Loucy (cell line): ENCODE measurements around the gene SOCS6.
"Not testable (repeated sequence)": the region's sequence is repeated elsewhere in the genome, so short reads cannot be mapped to it uniquely, and the experiment has no call there.

Source experiments
- H2AFZ ChIP-seq: fragments of 200-600 bp; sonication (generic); 2 replicates; pipeline ENCODE4 v1.6.0; 2016; ENCODE audit warnings: antibody characterized with exemption, mild to moderate bottlenecking, low read length, moderate library complexity
- H3F3A ChIP-seq: fragments of 200-600 bp; 2 replicates; pipeline ENCODE4 v1.6.0; 2016; ENCODE audit warnings: antibody characterized with exemption, low read depth, mild to moderate bottlenecking
- H3K27me3 ChIP-seq: fragments of 200-600 bp; sonication (generic); 2 replicates; pipeline ENCODE4 v1.6.1; 2014; ENCODE audit warnings: low read length, mild to moderate bottlenecking; ENCODE audit not compliant: insufficient read depth, poor library complexity, severe bottlenecking
- H3K36me3 ChIP-seq: fragments of 200-600 bp; sonication (generic); 2 replicates; pipeline ENCODE4 v1.6.1; 2016; ENCODE audit warnings: low read length; ENCODE audit not compliant: insufficient read depth
- H3K4me1 ChIP-seq: fragments of 200-600 bp; sonication (generic); 2 replicates; pipeline ENCODE4 v1.5.1; 2014; ENCODE audit warnings: low read length, mild to moderate bottlenecking; ENCODE audit not compliant: insufficient read depth, poor library complexity, severe bottlenecking
- H3K4me2 ChIP-seq: fragments of 200-600 bp; sonication (generic); 2 replicates; pipeline ENCODE4 v1.6.0; 2014; ENCODE audit warnings: antibody characterized with exemption, low read length, low read depth, mild to moderate bottlenecking; ENCODE audit not compliant: poor library complexity, severe bottlenecking
- H3K4me3 ChIP-seq: fragments of 200-600 bp; sonication (generic); 2 replicates; pipeline ENCODE4 v1.5.1; 2014; ENCODE audit warnings: low read length, mild to moderate bottlenecking, mixed read lengths; ENCODE audit not compliant: poor library complexity, severe bottlenecking
- H3K79me2 ChIP-seq: fragments of 200-600 bp; sonication (generic); 2 replicates; pipeline ENCODE4 v1.6.1; 2014; ENCODE audit warnings: low read length; ENCODE audit not compliant: insufficient read depth
- H3K9ac ChIP-seq: fragments of 200-600 bp; sonication (generic); 2 replicates; pipeline ENCODE4 v1.6.0; 2014; ENCODE audit warnings: mild to moderate bottlenecking, low read depth, low read length, moderate library complexity; ENCODE audit not compliant: poor library complexity, severe bottlenecking
- H3K9me2 ChIP-seq: fragments of 200-600 bp; sonication (generic); replicated peaks from 2 replicates; pipeline ENCODE4 v1.6.1; 2016; ENCODE audit warnings: low read depth, low read length, mixed read lengths
- H3K9me3 ChIP-seq: fragments of 200-600 bp; sonication (generic); 2 replicates; pipeline ENCODE4 v1.6.1; 2014; ENCODE audit warnings: mild to moderate bottlenecking, antibody characterized with exemption, low read length, low read depth; ENCODE audit not compliant: insufficient read depth
- H4K20me1 ChIP-seq: fragments of 200-600 bp; sonication (generic); 2 replicates; pipeline ENCODE4 v1.6.0; 2014; ENCODE audit warnings: antibody characterized with exemption, low read length, mild to moderate bottlenecking; ENCODE audit not compliant: insufficient read depth, poor library complexity, severe bottlenecking
- CTCF ChIP-seq: fragments of 200-600 bp; sonication (generic); conservative IDR thresholded peaks from 2 replicates; pipeline ENCODE4 v1.5.1; 2014; ENCODE audit warnings: mild to moderate bottlenecking, antibody characterized with exemption, low read length
- EZH2phosphoT487 ChIP-seq: fragments of 200-600 bp; IDR thresholded peaks from 2 replicates; pipeline ENCODE4 v1.6.1; 2018; ENCODE audit warnings: antibody characterized with exemption, mild to moderate bottlenecking, moderate library complexity, borderline replicate concordance

Gene SOCS6

GRCh38 chr18:70365361-70365760 lies 76.5 kb downstream of the SOCS6 start:
- H3K79me2 ChIP-seq, result no peaks in the 10 kb centered on the region
- no peaks in the 10 kb centered on the region for H3F3A ChIP-seq
- no peaks in the 10 kb centered on the region for H3K9me3 ChIP-seq
- H3K4me2 ChIP-seq, result no peak overlapping the region
- no peaks in the 10 kb centered on the region for H3K36me3 ChIP-seq
- H3K9ac ChIP-seq, result no peak overlapping the region
- no peaks in the 10 kb centered on the region for H3K9me2 ChIP-seq
- no peaks in the 10 kb centered on the region for H4K20me1 ChIP-seq
- no peak for TF ChIP-seq EZH2phosphoT487
- TF ChIP-seq CTCF, result no peak
- H3K4me3 ChIP-seq, result no peak overlapping the region
- H2AFZ ChIP-seq, result no peak overlapping the region
- H3K4me1 ChIP-seq, result no peaks in the 10 kb centered on the region
- no peaks in the 10 kb centered on the region for H3K27me3 ChIP-seq

GRCh38 chr18:70366174-70366573 lies 77.3 kb downstream of the SOCS6 start:
- no peak for TF ChIP-seq EZH2phosphoT487
- no peak for TF ChIP-seq CTCF
- no peaks in the 10 kb centered on the region for H3K9me2 ChIP-seq
- H3K36me3 ChIP-seq, result no peaks in the 10 kb centered on the region
- no peaks in the 10 kb centered on the region for H3K4me1 ChIP-seq
- H3F3A ChIP-seq, result no peaks in the 10 kb centered on the region
- H3K9ac ChIP-seq, result no peak overlapping the region
- no peak overlapping the region for H3K4me3 ChIP-seq
- no peaks in the 10 kb centered on the region for H3K27me3 ChIP-seq
- no peaks in the 10 kb centered on the region for H4K20me1 ChIP-seq
- no peak overlapping the region for H3K4me2 ChIP-seq
- H2AFZ ChIP-seq, result no peak overlapping the region
- no peaks in the 10 kb centered on the region for H3K9me3 ChIP-seq
- no peaks in the 10 kb centered on the region for H3K79me2 ChIP-seq

GRCh38 chr18:70366670-70367069 lies 77.8 kb downstream of the SOCS6 start:
- Histone ChIP-seq H3K9ac (no peak overlapping the region), H3K4me1 (no peaks in the 10 kb centered on the region), H2AFZ (no peak overlapping the region), H3K4me3 (no peak overlapping the region), H3K27me3 (no peaks in the 10 kb centered on the region), H3K79me2 (no peaks in the 10 kb centered on the region), H3K36me3 (no peaks in the 10 kb centered on the region), H3K9me3 (no peaks in the 10 kb centered on the region), H3K4me2 (no peak overlapping the region), H3F3A (no peaks in the 10 kb centered on the region), H4K20me1 (no peaks in the 10 kb centered on the region), H3K9me2 (no peaks in the 10 kb centered on the region)
- TF ChIP-seq CTCF, result no peak
- no peak for TF ChIP-seq EZH2phosphoT487

GRCh38 chr18:70367344-70367743 lies 78.5 kb downstream of the SOCS6 start:
- H3K9me3 ChIP-seq, H3K4me2 ChIP-seq, H3K4me1 ChIP-seq, H3K9ac ChIP-seq, H3K36me3 ChIP-seq, H2AFZ ChIP-seq, H3F3A ChIP-seq, H3K79me2 ChIP-seq, H3K4me3 ChIP-seq, H3K27me3 ChIP-seq, H3K9me2 ChIP-seq, H4K20me1 ChIP-seq: not testable (repeated sequence)
